ENCODE data around the gene CCDC57.

Gene CCDC57

DNA sequence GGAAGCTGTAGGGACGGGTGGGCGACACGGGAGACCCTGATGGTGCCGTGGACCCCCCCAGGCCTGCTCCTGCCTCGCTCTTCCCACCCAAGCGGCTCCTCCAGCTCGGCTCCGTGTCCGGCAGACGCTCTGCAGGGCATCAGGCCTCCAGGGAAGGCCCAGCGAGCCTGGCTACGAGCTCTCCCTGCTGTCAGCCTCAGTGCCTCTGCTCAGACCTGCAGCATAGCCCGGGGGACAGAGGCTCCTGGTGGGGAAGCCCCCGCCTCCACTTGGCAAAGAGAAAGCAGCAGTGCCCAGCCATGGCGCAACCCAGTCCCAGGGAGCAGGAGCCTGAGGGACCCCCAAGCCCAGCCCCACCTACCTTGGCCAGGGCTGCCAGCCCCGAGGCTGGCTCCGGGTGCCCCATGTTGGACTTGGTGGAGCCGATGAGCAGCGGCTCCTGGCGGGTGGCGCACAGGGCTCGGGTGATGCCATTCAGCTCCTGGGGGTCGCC, 120.5 kb downstream of the CCDC57 start:
- no peak for DNase-seq (ENCODE audit: low read depth)

DNA sequence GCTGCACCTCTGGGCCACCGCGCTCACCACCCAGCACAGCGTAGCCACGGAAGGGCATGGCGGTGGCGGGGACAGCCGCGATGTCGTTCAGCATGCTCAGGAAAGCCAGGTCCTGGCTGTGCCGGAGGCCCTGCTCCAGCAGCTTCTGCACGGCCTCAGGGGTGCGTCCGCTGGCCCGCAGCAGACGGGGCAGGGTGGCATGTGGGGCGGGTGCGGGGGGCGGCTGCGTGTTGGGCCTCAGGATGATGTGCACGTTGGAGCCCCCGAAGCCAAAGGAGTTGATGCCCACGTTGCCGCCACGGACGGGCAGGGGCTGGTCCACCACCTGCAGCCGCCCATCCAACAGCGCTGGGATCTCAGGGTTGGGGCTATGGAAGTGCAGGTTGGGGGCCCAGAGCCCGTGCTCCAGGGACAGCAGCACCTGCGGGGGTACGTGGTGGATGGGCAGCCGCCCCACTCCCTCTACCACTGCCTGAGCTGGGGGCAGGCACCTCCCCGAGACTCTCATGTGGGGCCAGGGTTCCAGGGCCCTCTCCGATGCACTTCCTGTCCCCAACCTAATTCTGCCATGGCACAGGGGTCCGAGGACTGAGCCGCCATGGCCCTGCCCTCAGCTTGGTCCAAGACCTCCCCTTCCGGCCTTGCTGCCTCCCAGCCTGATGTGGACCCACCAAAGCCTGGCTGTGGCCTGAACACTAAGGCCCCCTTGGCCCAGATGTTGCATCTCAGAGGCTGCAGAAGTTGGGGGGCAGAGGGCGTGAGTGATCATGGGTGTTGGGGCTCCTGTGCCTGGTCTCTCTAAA, 121.2 kb downstream of the CCDC57 start:
- DNase-seq (ENCODE audit: low read depth), result no peak

DNA sequence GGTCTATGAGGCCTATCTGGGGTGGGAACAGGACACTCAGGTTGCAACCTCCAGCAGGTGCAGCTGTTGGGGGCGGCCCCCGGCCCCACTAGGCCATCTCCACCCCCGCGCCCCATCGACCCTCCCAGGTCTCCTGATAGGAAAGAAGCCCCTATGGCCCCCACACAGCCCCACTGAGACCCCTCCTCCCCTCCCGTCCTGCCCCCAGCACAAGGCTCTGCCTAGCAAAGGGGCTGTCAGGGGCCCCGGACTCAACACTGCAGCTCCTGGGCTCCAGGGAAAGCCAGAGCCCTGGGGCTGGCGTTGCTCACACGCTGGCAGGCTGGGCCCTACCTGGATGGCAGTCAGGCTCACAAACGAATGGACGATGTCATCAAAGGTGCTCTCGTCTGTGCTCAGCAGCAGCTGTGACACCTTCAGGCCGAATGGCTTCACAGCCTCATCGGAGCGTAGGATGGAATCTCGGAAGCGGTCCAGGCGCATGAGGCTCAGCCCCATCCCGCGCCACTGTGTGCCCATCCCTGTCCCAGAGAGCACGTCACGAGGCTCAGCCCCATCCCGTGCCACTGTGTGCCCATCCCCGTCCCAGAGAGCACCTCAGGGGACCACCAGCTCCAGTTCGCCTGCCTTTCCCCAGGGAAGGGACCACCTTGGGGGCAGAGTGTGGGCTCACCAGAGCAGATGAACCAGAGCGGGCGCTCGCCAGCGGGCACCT, 121.9 kb downstream of the CCDC57 start:
- DNase-seq (ENCODE audit: low read depth), result no peak

DNA sequence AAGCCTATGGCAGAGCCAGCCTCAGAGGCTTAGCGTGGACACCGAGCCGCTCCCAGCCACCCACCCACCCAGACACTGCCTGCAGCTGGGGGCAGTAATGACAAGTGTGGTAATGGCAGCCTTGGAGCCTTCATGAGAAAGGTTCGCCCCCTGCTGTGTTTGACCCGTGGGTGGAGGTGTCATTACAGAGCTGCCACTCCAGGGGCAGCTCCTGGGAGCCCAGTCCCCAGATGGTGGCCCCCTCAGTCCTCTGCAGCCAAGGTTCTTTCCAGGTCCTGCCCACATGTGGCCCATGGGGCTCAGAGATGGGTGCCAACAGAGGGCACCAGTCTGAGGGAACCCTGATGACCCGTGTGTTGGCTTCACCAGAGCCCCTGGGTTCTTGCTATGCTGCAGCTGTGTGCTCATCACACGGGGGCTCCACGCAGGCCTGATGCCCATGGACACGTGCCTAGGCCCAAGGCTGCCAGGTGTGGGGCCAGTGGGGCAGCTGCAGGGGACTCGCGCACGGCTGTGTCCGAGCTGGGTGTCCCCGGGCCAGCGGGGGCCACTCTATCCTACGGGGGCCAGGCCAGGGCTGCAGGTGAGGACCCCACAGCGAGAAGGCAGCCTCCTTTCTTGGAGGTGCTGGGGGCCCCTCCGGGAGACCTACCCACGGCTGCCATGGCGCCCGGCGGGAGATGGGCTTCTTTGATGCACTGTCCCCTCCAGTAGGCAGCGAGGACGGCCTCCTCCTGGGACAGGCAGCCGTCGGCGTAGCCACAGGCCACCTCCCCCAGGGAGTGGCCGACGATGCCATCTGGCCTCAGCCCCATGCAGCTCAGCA, 122.7 kb downstream of the CCDC57 start:
- no peak for DNase-seq (ENCODE audit: low read depth)

DNA sequence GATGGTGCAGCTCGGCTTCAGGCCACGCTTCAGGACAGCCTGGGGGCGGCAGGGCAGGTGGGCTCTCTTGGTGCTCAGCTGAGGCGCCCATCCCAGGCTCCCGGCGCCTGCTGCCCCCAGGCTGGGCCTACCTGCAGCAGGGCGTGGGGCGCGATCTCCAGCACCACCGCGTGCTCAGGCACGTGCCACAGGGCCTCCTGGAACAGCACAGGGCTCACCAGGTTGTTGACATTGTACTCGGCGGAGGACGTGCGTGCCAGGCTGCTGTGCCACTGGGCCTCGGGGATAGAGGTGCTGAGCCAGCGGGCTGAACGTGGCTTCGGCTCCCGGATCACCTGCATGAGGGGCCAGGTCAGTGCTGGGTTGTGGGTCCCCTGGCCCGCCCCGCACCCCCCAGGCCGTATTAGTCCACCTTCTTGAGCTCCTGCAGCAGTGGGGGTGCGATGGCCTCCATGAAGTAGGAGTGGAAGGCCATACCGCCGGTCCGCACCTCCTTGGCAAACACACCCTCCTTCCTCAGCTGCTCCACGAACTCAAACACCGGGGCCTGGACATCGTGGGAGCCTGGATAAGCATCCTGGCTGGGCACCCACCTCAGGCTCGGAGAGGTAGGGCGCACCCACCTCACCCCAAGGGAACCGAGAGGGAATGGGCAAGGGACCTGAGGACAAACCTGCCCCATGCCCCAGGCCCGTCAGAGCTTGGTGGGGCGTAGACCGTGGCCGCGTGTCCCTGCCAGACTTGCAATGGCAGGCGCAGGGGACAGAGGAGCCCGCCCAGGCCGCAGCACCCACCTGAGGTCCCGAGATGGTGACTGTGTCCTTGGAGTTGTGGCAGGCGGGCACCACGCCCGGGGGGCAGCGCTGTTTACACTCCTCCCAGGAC, 123.6 kb downstream of the CCDC57 start:
- DNase-seq (ENCODE audit: low read depth), result no peak

DNA sequence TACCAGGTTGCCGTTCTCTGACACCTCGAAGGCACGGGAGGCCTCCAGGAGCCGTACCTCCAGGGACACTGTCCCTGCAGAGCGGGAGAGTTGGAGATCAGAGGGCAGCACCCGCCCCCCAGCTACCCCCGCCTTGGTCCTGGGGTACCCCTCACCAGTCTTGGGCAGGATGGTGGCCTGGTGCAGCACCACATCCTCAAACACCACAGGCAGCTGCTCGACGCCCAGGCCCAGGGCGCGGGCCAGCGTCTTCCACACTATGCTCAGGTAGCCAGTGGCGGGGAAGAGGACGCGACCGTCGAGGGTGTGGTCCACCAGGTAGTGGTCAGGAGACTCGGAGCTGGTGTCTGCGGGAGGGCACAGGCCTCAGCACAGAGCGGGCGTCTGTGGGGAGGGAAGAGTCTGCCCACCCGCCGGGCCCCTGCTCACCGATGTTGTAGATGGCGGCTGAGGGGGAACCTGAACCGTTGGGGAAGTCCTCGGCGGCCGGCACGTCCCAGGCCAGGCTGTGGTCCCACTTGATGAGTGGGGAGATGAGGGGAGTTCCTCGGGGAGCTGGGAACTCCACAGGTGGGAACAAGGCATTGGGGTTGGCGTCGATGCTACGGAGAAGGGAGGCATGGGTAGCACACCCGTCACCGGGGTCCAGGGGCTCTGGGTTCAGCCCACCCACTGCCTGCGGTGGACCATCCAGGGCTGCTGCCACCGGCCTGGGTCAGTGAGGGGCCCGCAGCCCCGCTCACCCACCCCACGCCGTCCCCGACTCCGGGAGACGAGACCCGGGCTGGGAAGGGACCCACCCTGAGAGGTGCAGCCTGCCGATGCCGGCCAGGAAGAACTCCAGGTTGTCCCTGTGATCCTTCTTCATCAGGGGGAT, 124.4 kb downstream of the CCDC57 start:
- no peak for DNase-seq (ENCODE audit: low read depth)

DNA sequence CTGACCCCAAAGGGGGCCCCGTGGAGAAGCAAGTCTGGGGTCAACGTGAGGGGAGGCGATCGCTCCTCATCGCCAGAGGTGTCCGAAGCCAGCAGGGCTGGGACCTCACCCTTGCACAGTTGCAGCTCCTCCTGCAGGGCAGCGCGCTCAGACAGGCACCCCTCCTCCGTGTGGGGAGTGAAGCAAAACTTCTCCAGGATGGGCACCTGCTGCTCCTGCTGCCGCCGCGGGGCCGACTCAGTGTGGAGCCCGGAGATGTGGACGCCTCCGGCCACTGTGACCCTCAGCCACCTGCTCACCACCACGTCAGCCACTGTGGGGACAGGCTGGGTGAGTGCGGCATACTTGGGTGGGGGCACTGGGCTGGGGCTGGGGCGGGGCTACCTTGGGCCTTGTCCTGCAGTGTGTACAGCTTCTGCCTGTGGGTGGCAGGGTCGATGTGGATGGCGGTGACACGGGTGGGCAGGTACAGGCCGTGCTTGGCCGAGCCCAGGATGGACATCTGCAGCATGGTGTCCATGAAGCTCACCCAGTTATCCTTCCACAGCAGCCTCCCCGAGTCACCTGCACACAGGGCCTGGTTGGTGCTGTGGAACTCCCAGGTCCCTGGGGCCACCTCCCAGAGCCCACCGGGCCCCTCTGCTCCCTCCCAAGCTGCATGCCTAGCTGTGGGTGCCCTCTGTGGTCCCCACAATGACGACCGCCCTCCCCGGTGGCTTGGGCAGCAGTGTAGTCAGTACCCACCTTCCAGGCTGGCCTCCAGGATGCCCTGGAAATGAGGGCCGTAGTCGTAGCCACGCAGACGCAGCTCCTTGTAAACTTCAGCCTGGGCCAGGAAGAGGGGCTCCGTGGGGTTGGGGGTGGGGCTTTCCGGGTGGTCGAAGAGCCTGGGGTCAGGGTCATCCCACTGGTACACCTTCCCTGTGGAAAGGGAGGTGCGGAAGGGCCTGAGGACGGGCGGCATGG, 125.4 kb downstream of the CCDC57 start:
- no peak for DNase-seq (ENCODE audit: low read depth)

DNA sequence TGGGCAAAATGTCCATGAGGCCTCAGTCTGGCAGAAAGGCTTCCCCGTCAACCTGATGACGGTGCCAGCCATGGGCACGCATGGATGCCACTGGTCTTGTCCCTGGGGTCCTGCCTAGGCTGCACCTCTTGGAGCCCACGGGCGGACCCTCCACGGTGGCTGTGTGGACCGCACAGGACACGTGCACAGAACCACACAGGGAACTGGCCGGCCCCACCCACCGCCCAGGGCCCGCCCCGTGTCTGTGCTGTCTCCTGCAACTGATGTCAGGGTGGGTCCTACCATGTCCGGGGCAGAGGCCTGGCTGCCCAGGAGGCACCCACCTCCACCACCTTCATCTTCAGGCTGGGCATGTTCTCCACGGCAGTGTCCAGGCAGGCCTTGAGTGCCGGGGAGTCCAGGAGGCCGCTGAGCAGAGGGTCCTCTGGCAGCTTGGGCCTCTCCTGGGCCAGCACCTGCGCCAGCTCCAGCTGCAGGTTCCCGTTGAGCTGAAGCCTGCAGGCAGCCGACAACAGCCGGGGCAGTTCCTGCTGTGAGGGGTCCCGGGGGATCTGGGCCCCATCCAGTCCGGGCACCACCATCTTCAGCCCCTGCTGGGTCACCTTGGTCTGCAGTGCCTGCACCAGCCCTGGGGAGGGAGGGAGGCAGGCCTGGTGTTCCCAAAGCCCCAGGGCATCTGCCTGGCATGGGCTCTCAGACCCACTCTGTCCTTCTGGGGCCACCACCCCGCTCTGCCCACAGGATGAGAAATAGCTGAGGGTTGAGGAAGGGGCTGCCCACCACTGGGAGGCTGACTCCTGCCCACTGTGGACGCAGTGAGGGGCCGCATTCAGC, 126.5 kb downstream of the CCDC57 start:
- no peak for DNase-seq (ENCODE audit: low read depth)

DNA sequence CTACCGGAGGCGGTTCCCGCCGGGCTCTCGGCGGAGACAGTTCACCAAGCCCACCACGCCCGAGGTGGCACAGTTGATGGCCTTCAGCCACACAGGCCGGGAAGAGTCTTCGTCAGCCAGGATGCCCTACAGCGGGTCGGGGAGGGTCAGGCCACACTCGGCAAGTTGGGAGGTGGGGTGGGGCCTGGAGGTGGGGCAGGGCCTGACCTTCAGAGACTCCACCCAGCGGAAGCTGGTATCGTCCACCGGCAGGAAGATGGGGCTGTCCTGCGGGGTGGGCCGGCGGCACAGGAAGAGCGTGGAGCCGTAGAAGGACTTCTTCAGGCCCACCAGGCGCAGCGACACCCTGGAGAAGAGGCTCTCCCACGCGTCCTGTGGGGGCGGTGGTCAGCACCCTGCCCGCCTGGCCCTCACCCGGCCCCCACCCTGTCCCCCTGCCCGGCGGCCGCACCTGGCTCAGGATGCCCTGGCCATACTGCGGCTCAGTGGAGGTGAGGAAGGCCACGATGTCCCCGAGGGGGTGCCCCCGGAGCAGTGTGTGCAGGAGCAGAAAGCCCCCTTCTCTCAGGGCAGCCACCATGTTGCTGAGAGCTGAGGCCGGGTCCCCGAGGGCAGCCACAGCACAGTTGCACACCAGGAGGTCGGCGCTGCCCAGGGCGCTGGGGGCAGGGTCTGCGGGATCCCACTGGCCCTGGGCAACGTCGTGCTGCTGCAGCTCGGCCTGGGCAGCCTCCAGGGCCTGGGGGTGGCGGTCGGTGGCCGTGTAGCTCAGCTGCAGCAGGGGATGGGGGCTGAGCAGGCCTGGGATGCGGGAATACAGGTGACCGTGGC, 127.4 kb downstream of the CCDC57 start:
- no peak for DNase-seq (ENCODE audit: low read depth)

DNA sequence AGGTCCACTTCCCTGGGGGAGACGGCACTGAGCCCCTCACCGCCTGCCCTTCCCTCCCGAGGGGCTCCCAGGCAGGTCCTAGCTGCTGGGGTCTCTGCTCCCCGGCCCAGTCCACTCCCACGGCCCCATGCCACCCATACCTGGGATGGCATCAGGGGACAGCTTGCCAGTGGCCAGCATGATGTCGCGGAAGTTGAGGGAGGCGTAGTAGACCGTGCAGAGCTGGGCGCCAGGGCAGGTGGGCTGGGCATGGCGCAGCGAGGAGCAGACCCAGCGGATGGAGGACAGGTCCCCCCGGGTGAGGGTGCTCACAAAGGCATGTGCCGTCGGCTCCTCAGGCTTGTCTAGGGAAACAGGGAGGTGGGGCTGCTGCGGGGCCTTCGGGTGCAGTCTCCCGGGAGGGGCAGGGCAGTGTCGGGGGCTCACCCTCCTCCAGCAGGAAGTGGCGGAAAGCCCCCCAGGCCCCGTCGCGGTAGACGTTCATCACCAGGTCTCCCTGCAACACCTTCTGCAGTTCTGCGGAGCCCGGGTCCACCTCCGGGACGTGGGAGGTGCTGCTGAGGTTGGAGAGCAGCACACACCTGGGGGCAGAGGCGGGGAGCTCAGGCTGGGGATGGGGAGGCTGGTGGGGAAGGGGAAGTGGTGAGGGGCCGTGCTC, 128.1 kb downstream of the CCDC57 start:
- no peak for DNase-seq (ENCODE audit: low read depth)

DNA sequence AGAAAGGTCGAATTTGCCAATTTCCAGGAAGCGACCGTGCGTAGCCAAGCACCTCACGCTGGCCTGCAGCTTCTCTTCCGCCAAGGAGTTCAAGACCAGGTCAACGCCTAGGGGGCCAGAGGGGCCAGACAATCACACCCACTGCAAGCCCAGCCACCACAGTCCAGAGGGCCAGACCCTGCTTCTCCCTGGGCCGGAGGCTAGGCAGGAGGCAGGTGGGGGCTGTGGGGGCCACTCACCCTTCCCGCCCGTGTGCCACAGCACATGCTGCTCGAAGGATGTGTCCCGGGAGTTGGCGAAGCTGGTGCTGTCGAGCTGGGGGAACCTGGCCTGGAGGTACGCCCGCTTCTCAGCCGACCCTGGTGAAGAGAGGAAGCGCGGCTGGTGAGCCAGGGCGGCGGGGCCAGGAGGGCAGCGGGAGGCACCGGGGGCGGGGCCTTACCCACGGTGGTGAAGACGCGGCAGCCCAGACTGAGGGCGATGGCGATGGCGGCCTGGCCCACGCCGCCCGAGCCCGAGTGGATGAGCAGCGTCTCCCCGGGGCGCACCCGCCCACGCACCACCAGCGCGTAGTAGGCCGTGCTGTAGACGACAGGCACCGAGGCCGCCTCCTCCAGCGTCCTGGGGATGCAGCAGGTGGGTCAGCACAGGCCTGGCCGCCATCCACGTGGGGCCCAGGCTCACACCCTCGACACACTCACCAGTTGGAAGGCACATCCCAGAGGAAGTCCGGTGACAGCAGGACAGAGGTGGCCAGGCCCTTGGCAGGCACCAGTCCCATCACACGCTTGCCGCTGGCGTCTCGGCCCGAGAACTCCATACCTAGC, 128.9 kb downstream of the CCDC57 start:
- no peak for DNase-seq (ENCODE audit: low read depth)

DNA sequence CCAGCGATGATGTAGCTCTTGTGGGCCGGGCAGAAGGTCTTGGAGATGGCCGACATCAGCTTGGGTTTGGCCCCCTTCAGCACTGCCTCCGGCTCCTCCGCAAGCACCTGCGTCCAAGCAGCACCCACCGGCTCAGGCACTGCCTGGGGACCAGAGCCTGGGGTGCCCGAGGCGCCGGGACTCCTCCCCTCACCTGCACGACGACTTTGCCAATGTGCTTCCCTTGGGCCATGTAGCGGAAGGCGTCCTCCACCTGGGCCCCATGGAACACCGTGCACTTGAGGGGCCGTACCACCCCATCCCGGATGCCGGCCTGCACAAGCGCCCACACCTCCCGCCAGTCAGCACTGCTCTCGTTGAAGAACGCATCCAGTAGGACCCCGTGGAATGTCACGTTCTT, 129.6 kb downstream of the CCDC57 start:
- DNase-seq (ENCODE audit: low read depth), result no peak

DNA sequence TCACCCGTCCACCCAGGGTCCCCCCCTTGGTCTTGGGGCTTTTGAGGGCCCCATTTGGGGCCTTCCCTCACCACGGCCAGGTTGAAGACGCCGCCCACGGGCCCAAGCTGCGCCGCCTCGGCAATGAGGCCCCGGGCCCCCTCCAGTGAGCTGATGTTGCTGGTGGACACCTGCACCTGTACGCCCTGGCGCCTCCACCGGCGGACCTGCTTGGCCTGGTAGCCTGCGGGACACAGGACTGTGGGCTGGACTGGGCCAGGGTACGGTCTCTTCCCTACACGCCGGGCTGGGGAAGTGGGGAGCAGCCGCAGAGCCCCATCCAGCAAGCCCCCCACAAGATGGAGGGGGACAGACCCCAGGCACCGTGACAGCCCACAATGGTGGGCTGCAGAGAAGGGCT, 130.2 kb downstream of the CCDC57 start:
- no peak for DNase-seq (ENCODE audit: low read depth)

DNA sequence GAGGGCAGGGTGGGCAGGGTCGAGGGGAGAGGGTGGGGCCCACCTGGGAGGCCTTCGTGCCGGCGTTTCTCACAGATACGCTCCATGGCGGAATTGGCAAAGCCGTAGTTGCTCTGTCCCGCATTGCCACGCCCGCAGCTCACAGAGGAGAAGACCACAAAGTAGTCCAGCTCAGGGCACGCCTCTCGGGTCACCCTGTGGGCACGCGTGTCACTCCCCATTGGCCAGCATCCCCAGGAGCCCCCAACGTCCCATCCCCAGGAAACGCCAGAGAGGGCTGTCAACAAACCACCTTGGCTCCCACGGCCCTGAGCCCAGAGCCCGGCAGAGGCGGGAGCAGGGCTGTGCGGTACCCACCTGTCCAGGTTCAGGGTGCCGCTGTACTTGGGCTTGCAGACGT, 130.7 kb downstream of the CCDC57 start:
- DNase-seq (ENCODE audit: low read depth), result no peak

DNA sequence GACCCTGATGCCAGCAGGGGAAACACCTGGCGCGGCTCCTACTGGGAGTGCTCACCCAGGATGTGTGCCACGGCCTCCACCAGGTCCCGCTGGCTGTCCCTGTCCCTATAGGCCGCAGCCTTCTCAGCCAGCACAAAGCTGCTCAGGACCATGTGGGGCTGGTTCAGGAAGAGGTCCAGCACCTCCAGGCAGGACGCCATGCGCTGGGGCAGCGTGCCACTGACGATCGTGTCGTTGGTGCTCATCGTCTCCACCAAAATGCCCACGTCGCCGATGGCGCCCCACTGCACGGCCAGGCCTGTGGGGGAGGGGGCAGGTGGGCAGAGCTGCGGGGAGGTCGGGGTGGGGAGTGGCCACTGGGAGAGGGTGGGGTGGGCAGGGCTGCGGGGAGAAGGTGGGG, 131.1 kb downstream of the CCDC57 start:
- DNase-seq (ENCODE audit: low read depth), result no peak

All from fibroblast of the conjunctiva (primary cell).